ENCODE data around the gene RNF212. TPM values are rescaled to one million over a fixed set of nuclear protein-coding genes. Genes with fewer than 3 reads are reported as not detected.
"Not testable (repeated sequence)": the region's sequence is repeated elsewhere in the genome, so short reads cannot be mapped to it uniquely, and the experiment has no call there.

Gene RNF212
- total and polyA plus RNA-seq, 4 donors: 3.5 to 8.8 (median 5.3) TPM

GRCh38 chr4:1126506-1126905 lies 13.1 kb upstream of the RNF212 start:
- Histone ChIP-seq H3K27me3 (ENCODE audit: control insufficient read depth in 3 of 3, insufficient read depth in 3 of 3, low read length in 2 of 3) (peaks cover 0 to 6% (median 4%) of the 10 kb centered on the region in 3 donors), H3K9ac (ENCODE audit: insufficient read depth in 1 of 2, low read length in 2 of 2) (no peak overlapping the region), H3K9me3 (ENCODE audit: control insufficient read depth in 4 of 4, insufficient read depth in 3 of 4, low read length in 3 of 4) (no peaks in the 10 kb centered on the region), H3K36me3 (ENCODE audit: control insufficient read depth in 4 of 4, insufficient read depth in 4 of 4, low read length in 4 of 4) (no peaks in the 10 kb centered on the region), H3K4me1 (ENCODE audit: control insufficient read depth in 5 of 5, insufficient read depth in 5 of 5, low read length in 5 of 5) (peaks cover 0 to 3% (median 0%) of the 10 kb centered on the region in 5 donors), H3K27ac (ENCODE audit: low read depth in 1 of 2, low read length in 1 of 2) (no peak overlapping the region), H3K4me3 (no peak overlapping the region)
- DNase-seq: no peak
- no peak for TF ChIP-seq CTCF (IDR thresholded peaks at IDR 0.05; ENCODE audit: control extremely low read depth, extremely low read depth)
- no peak for ATAC-seq (ENCODE audit: insufficient read depth, low FRiP score)
- WGBS, 2 donors: 75 to 93% methylated on average over 1 of the region's 1 CpG

GRCh38 chr4:1125466-1125865 lies 12.1 kb upstream of the RNF212 start:
- H3K4me1 ChIP-seq (ENCODE audit: control insufficient read depth in 5 of 5, insufficient read depth in 5 of 5, low read length in 5 of 5); H3K27ac ChIP-seq (ENCODE audit: low read depth in 1 of 2, low read length in 1 of 2); H3K36me3 ChIP-seq (ENCODE audit: control insufficient read depth in 4 of 4, insufficient read depth in 4 of 4, low read length in 4 of 4); H3K9ac ChIP-seq (ENCODE audit: insufficient read depth in 1 of 2, low read length in 2 of 2); ATAC-seq (ENCODE audit: insufficient read depth, low FRiP score); H3K4me3 ChIP-seq; H3K27me3 ChIP-seq (ENCODE audit: control insufficient read depth in 3 of 3, insufficient read depth in 3 of 3, low read length in 2 of 3); H3K9me3 ChIP-seq (ENCODE audit: control insufficient read depth in 4 of 4, insufficient read depth in 3 of 4, low read length in 3 of 4); DNase-seq: not testable (repeated sequence)
- WGBS, 2 donors: 94 to 100% methylated on average over 4 of the region's 4 CpGs

GRCh38 chr4:1124818-1125217 lies 11.5 kb upstream of the RNF212 start:
- no peak for DNase-seq
- Histone ChIP-seq H3K27ac (ENCODE audit: low read depth in 1 of 2, low read length in 1 of 2) (no peak overlapping the region), H3K4me3 (no peak overlapping the region), H3K9ac (ENCODE audit: insufficient read depth in 1 of 2, low read length in 2 of 2) (no peak overlapping the region), H3K27me3 (ENCODE audit: control insufficient read depth in 3 of 3, insufficient read depth in 3 of 3, low read length in 2 of 3) (peaks cover 0 to 7% (median 4%) of the 10 kb centered on the region in 3 donors), H3K36me3 (ENCODE audit: control insufficient read depth in 4 of 4, insufficient read depth in 4 of 4, low read length in 4 of 4) (no peaks in the 10 kb centered on the region), H3K9me3 (ENCODE audit: control insufficient read depth in 4 of 4, insufficient read depth in 3 of 4, low read length in 3 of 4) (no peaks in the 10 kb centered on the region), H3K4me1 (ENCODE audit: control insufficient read depth in 5 of 5, insufficient read depth in 5 of 5, low read length in 5 of 5) (peaks cover 0 to 2% (median 0%) of the 10 kb centered on the region in 5 donors)
- no peak for ATAC-seq (ENCODE audit: insufficient read depth, low FRiP score)
- no peak for TF ChIP-seq CTCF (IDR thresholded peaks at IDR 0.05; ENCODE audit: control extremely low read depth, extremely low read depth)
- WGBS, 2 donors: 80 to 87% methylated on average over 4 of the region's 4 CpGs

GRCh38 chr4:1122505-1122904 lies 9.1 kb upstream of the RNF212 start:
- ATAC-seq (ENCODE audit: insufficient read depth, low FRiP score) (no peak), DNase-seq (no peak)
- Histone ChIP-seq H3K36me3 (ENCODE audit: control insufficient read depth in 4 of 4, insufficient read depth in 4 of 4, low read length in 4 of 4) (no peaks in the 10 kb centered on the region), H3K9me3 (ENCODE audit: control insufficient read depth in 4 of 4, insufficient read depth in 3 of 4, low read length in 3 of 4) (no peaks in the 10 kb centered on the region), H3K27me3 (ENCODE audit: control insufficient read depth in 3 of 3, insufficient read depth in 3 of 3, low read length in 2 of 3) (peaks cover 0 to 8% (median 7%) of the 10 kb centered on the region in 3 donors), H3K4me1 (ENCODE audit: control insufficient read depth in 5 of 5, insufficient read depth in 5 of 5, low read length in 5 of 5) (peaks cover 0 to 2% (median 0%) of the 10 kb centered on the region in 5 donors), H3K4me3 (no peak overlapping the region), H3K9ac (ENCODE audit: insufficient read depth in 1 of 2, low read length in 2 of 2) (no peak overlapping the region), H3K27ac (ENCODE audit: low read depth in 1 of 2, low read length in 1 of 2) (no peak overlapping the region)
- 90% methylated on average over 3 of the region's 3 CpGs for WGBS, 2 donors
- TF ChIP-seq CTCF (IDR thresholded peaks at IDR 0.05; ENCODE audit: control extremely low read depth, extremely low read depth): no peak

Data from lung (tissue), 12 donors.